Spleen (tissue), 11 donors: ENCODE measurements around the gene CROCC2. TPM values are rescaled to one million over a fixed set of nuclear protein-coding genes. Genes with fewer than 3 reads are reported as not detected.
A peak's percentile ranks its signal among the peaks of the same experiment; 100 is the strongest.

Source experiments
- DNase-seq: peaks from one replicate; pipeline ENCODE4 v3.0.0-alpha.2; 2020
- H3K27ac ChIP-seq, 8 donors: fragments of 200-600 bp; sonication (generic) in 7 of 8; 1 replicate in 4 of 8; 2 replicates in 4 of 8; pipeline versions ENCODE4 v1.5.0 to v1.8.0; 2016 to 2021; ENCODE audit warnings: inconsistent platforms in 4 of 8, mild to moderate bottlenecking in 4 of 8, moderate library complexity in 1 of 8
- H3K27me3 ChIP-seq, 7 donors: fragments of 200-600 bp; sonication (generic) in 6 of 7; replicated peaks in 1 of 7; 1 replicate in 4 of 7; 2 replicates in 3 of 7; pipeline versions ENCODE4 v1.5.0 to v1.8.0; 2016 to 2021; ENCODE audit warnings: inconsistent platforms in 3 of 7, mild to moderate bottlenecking in 1 of 7
- H3K36me3 ChIP-seq, 6 donors: fragments of 200-600 bp; sonication (generic) in 5 of 6; 1 replicate in 4 of 6; 2 replicates in 2 of 6; pipeline versions ENCODE4 v1.5.0 to v1.8.0; 2016 to 2021; ENCODE audit warnings: inconsistent platforms in 2 of 6
- H3K4me1 ChIP-seq, 6 donors: fragments of 200-600 bp; sonication (generic) in 5 of 6; 1 replicate in 3 of 6; 2 replicates in 3 of 6; pipeline versions ENCODE4 v1.5.0 to v1.8.0; 2016 to 2021; ENCODE audit warnings: inconsistent platforms in 3 of 6
- H3K4me3 ChIP-seq, 8 donors: fragments of 200-600 bp; sonication (generic) in 7 of 8; 1 replicate in 4 of 8; 2 replicates in 4 of 8; pipeline versions ENCODE4 v1.5.0 to v1.8.0; 2016 to 2021; ENCODE audit warnings: inconsistent platforms in 4 of 8, mild to moderate bottlenecking in 4 of 8, moderate library complexity in 2 of 8
- H3K9me3 ChIP-seq, 8 donors: fragments of 200-600 bp; sonication (generic) in 7 of 8; 1 replicate in 4 of 8; 2 replicates in 4 of 8; pipeline versions ENCODE4 v1.5.0 to v1.8.0; 2016 to 2021; ENCODE audit warnings: inconsistent platforms in 4 of 8
- POLR2A ChIP-seq, 3 donors: fragments of 450-650 bp; IDR thresholded peaks; one replicate each; pipeline ENCODE4 v1.5.1; 2017; ENCODE audit warnings: antibody characterized with exemption in 3 of 3, mild to moderate bottlenecking in 1 of 3
- POLR2AphosphoS5 ChIP-seq, 3 donors: sonication (generic); formaldehyde crosslinking; IDR thresholded peaks; one replicate each; pipeline ENCODE4 v1.5.1; 2017; ENCODE audit warnings: antibody characterized with exemption in 3 of 3
- WGBS, 5 donors: extraction: QIAGEN DNeasy Blood & Tissue Kit in 3 of 5; methylation state at CpG; one replicate each; pipeline versions ENCODE4 v1.1.5 to v1.1.7; 2013 to 2018; 5-methylcytosine and 5-hydroxymethylcytosine counted together
- intact Hi-C: fragments of 100-400 bp; cut with DNase I; formaldehyde crosslinking; loops from one replicate; pipeline ENCODE4 v1.15.0; 2023; ENCODE audit warnings: low total_unique reads
- polyA plus RNA-seq, 3 donors: library from polyadenylated mRNA; stranded (reverse); fragments of 200-250 nt; gene quantifications; one replicate each; pipeline ENCODE4 v1.2.1, GENCODE V29; 2013
- total RNA-seq, 7 donors: library from RNA; depleted of rRNA in 3 of 7; stranded (reverse); fragments of >200 nt in 3 of 7; fragmentation: NEBNext Ultra II Directional in 4 of 7; extraction: Animal tissue kit (Norgen Biotek cat#: 25700) in 4 of 7; gene quantifications; one replicate each; pipeline versions ENCODE4 v1.1.0 to v1.2.1, GENCODE V29; 2016 to 2021
- TF ChIP-seq, protein P1 (sequence below), 11 experiments: fragments of 200-600 bp in 7 of 11; fragments of 450-650 bp in 4 of 11; sonication (generic) in 4 of 11; IDR thresholded peaks in 8 of 11; conservative IDR thresholded peaks in 3 of 11; 1 replicate in 7 of 11; 2 replicates in 4 of 11; pipeline versions ENCODE4 v1.4.0 to v1.8.0; 2016 to 2021; ENCODE audit warnings: antibody characterized with exemption in 11 of 11, inconsistent platforms in 4 of 11, mild to moderate bottlenecking in 1 of 11
- donor health status: healthy with polysubstance abuse.
- donor health status: DM: no; HTN: no; CAD: no; lungs with moderate emphysema.
- donor health status: DM: no; HTN: no; CAD: no.
- donor health status: Bipolar disorder and iron deficiency.
- donor health status: healthy.
- donor health status: DM: no; HTN: no; CAD: no.
- donor health status: DM: yes; HTN: yes; CAD: no.

Gene CROCC2
- total and polyA plus RNA-seq, 10 donors = 0.04 to 3.6 (median 0.75) TPM

DNA sequence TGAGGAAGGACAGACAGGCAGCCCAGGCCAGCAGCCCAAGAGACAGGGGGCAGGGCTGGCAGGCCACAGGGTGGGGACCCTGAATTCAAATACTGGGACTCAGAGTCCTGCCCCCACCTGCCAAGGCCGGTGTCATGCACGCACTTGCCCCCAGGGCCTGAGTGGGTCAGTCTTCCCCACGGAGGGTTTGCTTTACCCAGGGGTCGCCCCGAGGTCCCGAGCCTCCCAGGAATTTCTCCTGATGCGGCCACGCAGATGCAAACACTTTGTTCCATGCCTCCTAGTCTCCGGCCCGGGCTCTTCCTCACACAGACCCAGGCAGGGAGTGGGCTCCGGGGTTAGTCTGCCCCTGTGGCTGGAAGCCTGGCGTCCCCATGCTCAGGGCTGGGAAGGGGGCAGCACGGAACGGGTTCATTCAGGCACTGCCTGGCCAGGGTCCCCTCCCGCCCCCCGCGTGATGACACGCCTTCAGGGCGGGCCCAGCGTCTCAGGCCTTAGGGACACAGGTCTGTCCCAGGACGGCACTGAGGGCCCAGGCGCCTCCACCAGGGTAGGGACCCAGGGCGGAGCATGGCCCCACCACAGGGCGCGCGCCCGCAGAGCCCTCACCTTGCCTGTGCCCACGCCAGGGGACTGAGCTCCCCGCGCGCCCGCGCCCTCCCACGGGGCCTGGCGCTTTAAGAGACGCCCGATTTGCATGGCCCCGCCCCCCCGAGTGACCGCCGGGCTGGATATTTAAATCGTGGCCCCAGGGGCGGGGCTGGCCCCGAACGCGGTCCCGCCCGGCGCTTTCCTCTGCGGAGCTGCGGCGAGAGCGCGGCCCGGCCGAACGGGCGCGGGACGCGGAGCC is 91.9 kb downstream of the CROCC2 start, which contains the start of gene SNED1:
Gene SNED1 (plus strand): TSS at position 763 of the 850 bp plus-strand sequence. CDS start 220 bp downstream, outside the sequence.
- peaks cover 22 to 85% (median 54%) of the 10 kb centered on the region in 6 donors for H3K4me1 ChIP-seq
- H3K27me3 ChIP-seq = peaks cover 0 to 70% (median 13%) of the 10 kb centered on the region in 7 donors
- 0 to 12% (median 10%) methylated on average over 11 to 61 of the region's 61 CpGs for WGBS, 5 donors
- peaks cover 0 to 7% (median 2%) of the 10 kb centered on the region in 8 donors for H3K9me3 ChIP-seq
- DNase-seq = peak; percentile 93
- intact Hi-C loops = no loop called here
- TF ChIP-seq POLR2A (IDR thresholded peaks at IDR 0.05) (peak in 1 of 3 donors; percentile 37), POLR2AphosphoS5 (IDR thresholded peaks at IDR 0.05) (peak; percentile 56 to 81 (median 81))
- TF ChIP-seq, protein P1, sequence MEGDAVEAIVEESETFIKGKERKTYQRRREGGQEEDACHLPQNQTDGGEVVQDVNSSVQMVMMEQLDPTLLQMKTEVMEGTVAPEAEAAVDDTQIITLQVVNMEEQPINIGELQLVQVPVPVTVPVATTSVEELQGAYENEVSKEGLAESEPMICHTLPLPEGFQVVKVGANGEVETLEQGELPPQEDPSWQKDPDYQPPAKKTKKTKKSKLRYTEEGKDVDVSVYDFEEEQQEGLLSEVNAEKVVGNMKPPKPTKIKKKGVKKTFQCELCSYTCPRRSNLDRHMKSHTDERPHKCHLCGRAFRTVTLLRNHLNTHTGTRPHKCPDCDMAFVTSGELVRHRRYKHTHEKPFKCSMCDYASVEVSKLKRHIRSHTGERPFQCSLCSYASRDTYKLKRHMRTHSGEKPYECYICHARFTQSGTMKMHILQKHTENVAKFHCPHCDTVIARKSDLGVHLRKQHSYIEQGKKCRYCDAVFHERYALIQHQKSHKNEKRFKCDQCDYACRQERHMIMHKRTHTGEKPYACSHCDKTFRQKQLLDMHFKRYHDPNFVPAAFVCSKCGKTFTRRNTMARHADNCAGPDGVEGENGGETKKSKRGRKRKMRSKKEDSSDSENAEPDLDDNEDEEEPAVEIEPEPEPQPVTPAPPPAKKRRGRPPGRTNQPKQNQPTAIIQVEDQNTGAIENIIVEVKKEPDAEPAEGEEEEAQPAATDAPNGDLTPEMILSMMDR (IDR thresholded peaks at IDR 0.05 in 8 of 11, conservative IDR thresholded peaks at IDR 0.05 in 3 of 11) = no peak
- H3K27ac ChIP-seq = peak within 1 kb of the TSS; percentile 60 to 89 (median 81)
- H3K36me3 ChIP-seq = peaks cover 0 to 6% (median under 1%) of the 10 kb centered on the region in 6 donors
- peak within 1 kb of the TSS; percentile 44 to 78 (median 50) for H3K4me3 ChIP-seq

- Histone ChIP-seq H3K36me3 (peaks cover 0 to 12% (median 5%) of the 10 kb centered on the region in 6 donors), H3K4me3 (peak overlapping the region; percentile 36 to 78 (median 50)), H3K4me1 (peaks cover 22 to 81% (median 52%) of the 10 kb centered on the region in 6 donors), H3K27me3 (peaks cover 0 to 66% (median 13%) of the 10 kb centered on the region in 7 donors), H3K27ac (peak overlapping the region in 7 of 8 donors; percentile 42 to 89 (median 81)), H3K9me3 (peaks cover 0 to 12% (median 8%) of the 10 kb centered on the region in 8 donors)
- DNase-seq = no peak
- intact Hi-C loops = no loop called here
- TF ChIP-seq, protein P1 (IDR thresholded peaks at IDR 0.05 in 8 of 11, conservative IDR thresholded peaks at IDR 0.05 in 3 of 11) = no peak
- TF ChIP-seq POLR2AphosphoS5 (IDR thresholded peaks at IDR 0.05) (no peak), POLR2A (IDR thresholded peaks at IDR 0.05) (no peak)
- 0 to 4% (median 1%) methylated on average over 28 to 51 of the region's 51 CpGs; no CpG with 5 or more reads in 1 of the 5 donors for WGBS, 5 donors
Observed at GRCh38 chr2:240998706-240998994, 92.5 kb downstream of the CROCC2 start.

GRCh38 chr2:240998995-240999791 is 93.1 kb downstream of the CROCC2 start:
- H3K27me3 ChIP-seq = peaks cover 0 to 65% (median 13%) of the 10 kb centered on the region in 7 donors
- H3K9me3 ChIP-seq = peaks cover 5 to 18% (median 14%) of the 10 kb centered on the region in 8 donors
- H3K4me1 ChIP-seq = peaks cover 22 to 76% (median 50%) of the 10 kb centered on the region in 6 donors
- peaks cover 0 to 17% (median 8%) of the 10 kb centered on the region in 6 donors for H3K36me3 ChIP-seq
- peak overlapping the region; percentile 38 to 78 (median 50) for H3K4me3 ChIP-seq
- intact Hi-C loops = no loop called here
- DNase-seq = peak; percentile 80
- 10 to 19% (median 15%) methylated on average over 17 to 71 of the region's 71 CpGs; no CpG with 5 or more reads in 1 of the 5 donors for WGBS, 5 donors
- peak in 1 of 3 donors; percentile 30 for TF ChIP-seq POLR2AphosphoS5 (IDR thresholded peaks at IDR 0.05)
- TF ChIP-seq, protein P1 (IDR thresholded peaks at IDR 0.05 in 8 of 11, conservative IDR thresholded peaks at IDR 0.05 in 3 of 11) = no peak
- TF ChIP-seq POLR2A (IDR thresholded peaks at IDR 0.05) = no peak
- peak overlapping the region; percentile 15 to 89 (median 81) for H3K27ac ChIP-seq
